Measurements from ENCODE around the gene DYNAP. TPM values are rescaled to one million over a fixed set of nuclear protein-coding genes. Genes with fewer than 3 reads are reported as not detected.
A peak's percentile ranks its signal among the peaks of the same experiment; 100 is the strongest.

The DYNAP gene
- total RNA-seq, 1 donor from 2014 or later = not detected

DNA sequence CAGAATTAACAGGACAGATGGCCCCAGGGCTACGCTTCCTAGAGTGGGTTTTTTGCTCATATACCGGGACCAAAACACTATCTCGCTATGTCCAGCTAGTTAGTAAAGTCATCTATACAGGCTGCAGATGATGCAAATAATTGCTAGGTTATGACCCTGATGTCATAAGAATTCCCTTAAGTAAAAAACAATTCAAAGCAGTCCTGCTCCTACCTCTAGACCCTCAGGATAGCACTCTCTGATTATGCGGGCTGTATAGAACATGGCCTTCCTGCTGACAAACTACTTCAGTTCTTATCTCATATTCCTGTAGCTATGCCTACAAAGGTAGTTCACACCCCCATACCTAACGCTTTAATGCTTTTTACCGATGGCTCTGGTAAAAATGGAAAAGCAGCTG is 13.2 kb downstream of the DYNAP start:
- no peaks in the 10 kb centered on the region for H3K9me3 Mint-ChIP-seq (ENCODE audit: low read depth)
- no peak overlapping the region for H3K4me3 Mint-ChIP-seq (ENCODE audit: low read depth)
- no peaks in the 10 kb centered on the region for H3K27me3 Mint-ChIP-seq
- DNase-seq (ENCODE audit: low spot score, unreplicated experiment) = no peak
- H3K36me3 Mint-ChIP-seq (ENCODE audit: insufficient read depth) = no peaks in the 10 kb centered on the region
- no peak for TF ChIP-seq CTCF (IDR thresholded peaks at IDR 0.05; ENCODE audit: unreplicated experiment)
- H3K27ac Mint-ChIP-seq = no peak overlapping the region
- peaks cover 16% of the 10 kb centered on the region for H3K4me1 Mint-ChIP-seq (ENCODE audit: low read depth)

- Mint-ChIP-seq H3K36me3 (ENCODE audit: insufficient read depth) (no peaks in the 10 kb centered on the region), H3K4me3 (ENCODE audit: low read depth) (no peak overlapping the region), H3K9me3 (ENCODE audit: low read depth) (no peaks in the 10 kb centered on the region), H3K27me3 (no peaks in the 10 kb centered on the region), H3K27ac (no peak overlapping the region), H3K4me1 (ENCODE audit: low read depth) (peaks cover 16% of the 10 kb centered on the region)
- no peak for TF ChIP-seq CTCF (IDR thresholded peaks at IDR 0.05; ENCODE audit: unreplicated experiment)
- no peak for DNase-seq (ENCODE audit: low spot score, unreplicated experiment)
These were observed 15.8 kb downstream of the DYNAP start for GRCh38 chr18:54606835-54607212.

DNA sequence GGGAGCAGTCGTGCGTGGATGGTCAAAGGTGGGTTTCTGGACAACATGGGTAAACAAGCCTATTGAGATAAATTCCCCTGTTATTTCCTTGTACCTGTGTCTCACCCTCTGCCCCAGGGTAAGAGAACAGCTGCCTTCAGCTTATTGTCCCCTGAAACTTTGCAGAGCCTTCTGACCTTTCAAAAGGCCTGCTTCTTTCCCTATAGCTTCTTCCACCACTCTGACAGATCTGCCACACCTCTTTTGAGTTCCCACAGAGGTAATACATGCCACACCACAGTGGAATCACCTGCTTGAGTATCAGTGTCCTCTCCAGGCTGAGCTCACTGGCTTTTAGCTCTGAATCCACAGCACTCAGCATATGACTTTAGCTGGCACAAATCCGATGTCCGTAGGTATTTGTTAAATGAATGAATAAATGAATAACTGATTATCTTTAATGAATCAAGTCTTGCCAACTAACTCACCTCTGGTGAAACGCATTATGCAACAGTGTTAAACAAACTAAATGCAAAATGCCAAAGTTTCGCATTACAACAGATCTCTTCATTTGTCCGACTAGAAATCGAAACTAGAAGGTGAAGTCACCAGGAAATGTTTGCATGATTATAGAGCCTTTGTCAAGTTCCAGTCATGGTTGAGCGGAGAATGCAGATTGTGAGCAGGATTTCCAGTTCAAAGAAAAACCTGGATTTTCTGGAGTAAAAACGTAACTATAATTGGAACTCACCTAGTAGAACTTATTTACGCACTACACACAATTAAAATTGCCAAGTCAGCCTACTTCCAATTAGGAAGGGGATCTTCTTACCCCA is 16.4 kb downstream of the DYNAP start:
- peak overlapping the region; percentile 79 for H3K27ac Mint-ChIP-seq
- no peak for TF ChIP-seq CTCF (IDR thresholded peaks at IDR 0.05; ENCODE audit: unreplicated experiment)
- no peaks in the 10 kb centered on the region for H3K36me3 Mint-ChIP-seq (ENCODE audit: insufficient read depth)
- H3K9me3 Mint-ChIP-seq (ENCODE audit: low read depth) = no peaks in the 10 kb centered on the region
- H3K4me1 Mint-ChIP-seq (ENCODE audit: low read depth) = peaks cover 16% of the 10 kb centered on the region
- H3K27me3 Mint-ChIP-seq = no peaks in the 10 kb centered on the region
- no peak for DNase-seq (ENCODE audit: low spot score, unreplicated experiment)
- no peak overlapping the region for H3K4me3 Mint-ChIP-seq (ENCODE audit: low read depth)

- no peak overlapping the region for H3K27ac Mint-ChIP-seq
- H3K4me1 Mint-ChIP-seq (ENCODE audit: low read depth) = peaks cover 16% of the 10 kb centered on the region
- no peak for DNase-seq (ENCODE audit: low spot score, unreplicated experiment)
- no peak overlapping the region for H3K4me3 Mint-ChIP-seq (ENCODE audit: low read depth)
- no peaks in the 10 kb centered on the region for H3K9me3 Mint-ChIP-seq (ENCODE audit: low read depth)
- H3K27me3 Mint-ChIP-seq = no peaks in the 10 kb centered on the region
- no peaks in the 10 kb centered on the region for H3K36me3 Mint-ChIP-seq (ENCODE audit: insufficient read depth)
- TF ChIP-seq CTCF (IDR thresholded peaks at IDR 0.05; ENCODE audit: unreplicated experiment) = no peak
These were observed 17.1 kb downstream of the DYNAP start for GRCh38 chr18:54608028-54608642.

DNA sequence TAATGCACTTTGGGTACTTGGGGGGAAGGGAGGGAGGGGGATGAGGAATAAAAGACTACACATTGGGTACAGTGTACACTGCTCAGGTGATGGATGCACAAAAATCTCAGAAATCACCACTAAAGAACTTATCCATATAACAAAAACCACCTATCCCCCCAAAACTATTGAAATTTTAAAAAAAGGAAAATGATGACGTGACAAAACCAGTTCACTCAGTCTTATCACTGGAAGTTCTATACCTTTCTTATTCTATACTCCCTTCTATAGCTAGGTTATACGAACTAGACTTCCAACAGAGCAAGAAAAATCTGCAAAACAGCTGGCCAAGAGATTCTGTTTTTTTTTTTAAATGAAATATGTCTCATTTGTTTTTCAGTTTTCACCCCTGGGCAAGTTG is 20.8 kb downstream of the DYNAP start:
- Mint-ChIP-seq H3K27me3 (no peaks in the 10 kb centered on the region), H3K27ac (no peak overlapping the region), H3K4me3 (ENCODE audit: low read depth) (no peak overlapping the region), H3K4me1 (ENCODE audit: low read depth) (peaks cover 14% of the 10 kb centered on the region), H3K36me3 (ENCODE audit: insufficient read depth) (no peaks in the 10 kb centered on the region), H3K9me3 (ENCODE audit: low read depth) (no peaks in the 10 kb centered on the region)
- no peak for TF ChIP-seq CTCF (IDR thresholded peaks at IDR 0.05; ENCODE audit: unreplicated experiment)
- no peak for DNase-seq (ENCODE audit: low spot score, unreplicated experiment)

All from progenitor cell of endocrine pancreas (in vitro differentiated cells).